HCT116 (cell line): ENCODE results near the gene KIF7. TPM values are rescaled to one million over a fixed set of nuclear protein-coding genes. Genes with fewer than 3 reads are reported as not detected.

ENCODE experiments used
- ATAC-seq: fragments of 200-7000 bp; cut with Tn5 transposase; 2 replicates; pipeline ENCODE4 v1.9.1; 2020; ENCODE audit warnings: mild to moderate bottlenecking, moderate library complexity
- BruUV-seq: library from RNA; stranded (reverse); fragments of 400-500 nt; replicated peaks from 2 replicates; lab custom pipeline; 2021; lab: Mats Ljungman, UMichigan
- CTCF ChIA-PET: fragments of 300-600 bp; sonication (Branson Sonifier 250); formaldehyde crosslinking; loops from one replicate; lab custom pipeline; 2021; ENCODE audit warnings: antibody characterized with exemption; lab: Charles Lee
- POLR2A ChIA-PET: fragments of 300-600, 350-600 bp; sonication (Branson Sonifier 250); formaldehyde crosslinking; loops from one replicate; lab custom pipeline; 2021; ENCODE audit warnings: antibody characterized with exemption; lab: Charles Lee
- RAD21 ChIA-PET, 2 experiments: fragments of 300-600 bp; sonication (Branson Sonifier 250); formaldehyde crosslinking; loops; one replicate each; lab custom pipeline; 2023; ENCODE audit warnings: low total read pairs in 2 of 2; ENCODE audit not compliant: uncharacterized antibody in 2 of 2, unreplicated experiment in 2 of 2, low non-redundant PET in 1 of 2; lab: Charles Lee
- DNase-seq: peaks from one replicate; pipeline ENCODE4 v3.0.0-alpha.2; 2010; ENCODE audit warnings: low read depth, low spot score
- H2AFZ ChIP-seq: fragments of 200-600 bp; shearing (Covaris generic), sonication (generic); 2 replicates; pipeline ENCODE4 v1.6.1; 2017; ENCODE audit warnings: low read depth, mixed run types, mixed read lengths, antibody characterized with exemption, low read length; ENCODE audit not compliant: poor library complexity, severe bottlenecking
- H3K27ac ChIP-seq: 2 replicates; pipeline ENCODE4 v1.5.1; 2012; ENCODE audit warnings: low read depth, low read length
- H3K27me3 ChIP-seq: fragments of 200-600 bp; sonication (generic); 2 replicates; pipeline ENCODE4 v1.6.1; 2016; ENCODE audit warnings: mixed run types, low read length, mixed read lengths; ENCODE audit not compliant: insufficient read depth
- H3K36me3 ChIP-seq, 2 experiments: fragments of 200-500 bp in 1 of 2; fragments of 200-600 bp in 1 of 2; sonication (Bioruptor generic) in 1 of 2; sonication (generic) in 1 of 2; 2 replicates each; pipeline versions ENCODE4 v1.5.1 to v1.6.1; 2014 to 2016; ENCODE audit warnings: low read length in 2 of 2, inconsistent platforms in 1 of 2, mixed read lengths in 1 of 2, mixed run types in 1 of 2; ENCODE audit not compliant: insufficient read depth in 2 of 2, control insufficient read depth in 1 of 2
- H3K4me1 ChIP-seq, 2 experiments: fragments of 200-600 bp in 1 of 2; sonication (generic) in 1 of 2; 2 replicates each; pipeline versions ENCODE4 v1.5.1 to v1.6.1; 2012 to 2017; ENCODE audit warnings: low read length in 2 of 2, inconsistent platforms in 1 of 2, mild to moderate bottlenecking in 1 of 2, mixed read lengths in 1 of 2, mixed run types in 1 of 2, moderate library complexity in 1 of 2; ENCODE audit not compliant: insufficient read depth in 2 of 2, control insufficient read depth in 1 of 2
- H3K4me2 ChIP-seq: fragments of 200-600 bp; sonication (generic); 2 replicates; pipeline ENCODE4 v1.6.1; 2017; ENCODE audit warnings: mixed run types, low read length, mixed read lengths
- H3K4me3 ChIP-seq, 2 experiments: fragments of 200-600 bp in 1 of 2; sonication (generic) in 1 of 2; replicated peaks in 1 of 2; 2 replicates each; pipeline ENCODE4 v1.5.1; 2011 to 2016; ENCODE audit warnings: low read length in 2 of 2, control low read depth in 1 of 2, low read depth in 1 of 2, mild to moderate bottlenecking in 1 of 2, mixed read lengths in 1 of 2, mixed run types in 1 of 2
- H3K79me2 ChIP-seq: fragments of 200-600 bp; sonication (generic); 2 replicates; pipeline ENCODE4 v1.6.1; 2017; ENCODE audit warnings: mild to moderate bottlenecking, mixed run types, low read length, moderate library complexity, mixed read lengths; ENCODE audit not compliant: insufficient read depth
- H3K9ac ChIP-seq: fragments of 200-600 bp; sonication (generic); 2 replicates; pipeline ENCODE4 v1.6.1; 2016; ENCODE audit warnings: low read length, mixed read lengths
- H3K9me2 ChIP-seq: fragments of 200-600 bp; sonication (generic), shearing (Covaris generic); 2 replicates; pipeline ENCODE4 v1.6.1; 2017; ENCODE audit warnings: mixed run types, mild to moderate bottlenecking, moderate library complexity; ENCODE audit not compliant: insufficient read depth
- H3K9me3 ChIP-seq, 2 experiments: fragments of 200-500 bp in 1 of 2; fragments of 200-600 bp in 1 of 2; sonication (Bioruptor generic) in 1 of 2; sonication (generic) in 1 of 2; 2 replicates each; pipeline ENCODE4 v1.6.1; 2014 to 2017; ENCODE audit warnings: low read length in 2 of 2, mixed read lengths in 2 of 2, inconsistent platforms in 1 of 2, low read depth in 1 of 2, mild to moderate bottlenecking in 1 of 2, mixed run types in 1 of 2, moderate library complexity in 1 of 2; ENCODE audit not compliant: control insufficient read depth in 1 of 2, insufficient read depth in 1 of 2
- H4K20me1 ChIP-seq: fragments of 200-600 bp; sonication (generic), shearing (Covaris generic); 2 replicates; pipeline ENCODE4 v1.6.1; 2017; ENCODE audit warnings: mixed run types, mild to moderate bottlenecking, moderate library complexity; ENCODE audit not compliant: insufficient read depth
- ATF3 ChIP-seq: IDR thresholded peaks from 2 replicates; pipeline ENCODE4 v1.6.1; 2012
- CEBPB ChIP-seq: IDR thresholded peaks from 2 replicates; pipeline ENCODE4 v1.6.1; 2012; ENCODE audit warnings: low read depth
- EGR1 ChIP-seq: IDR thresholded peaks from 2 replicates; pipeline ENCODE4 v1.6.1; 2012; ENCODE audit warnings: low read depth
- EZH2 ChIP-seq: fragments of 200-600 bp; sonication (generic); IDR thresholded peaks from 2 replicates; pipeline ENCODE4 v1.6.1; 2017; ENCODE audit warnings: antibody characterized with exemption, mixed run types
- FOSL1 ChIP-seq: IDR thresholded peaks from 2 replicates; pipeline ENCODE4 v1.6.1; 2012; ENCODE audit warnings: low read depth
- RAD21 ChIP-seq: IDR thresholded peaks from 2 replicates; pipeline ENCODE4 v1.6.1; 2012; ENCODE audit warnings: low read depth, mild to moderate bottlenecking
- REST ChIP-seq: IDR thresholded peaks from 2 replicates; pipeline ENCODE4 v1.6.1; 2012; ENCODE audit warnings: low read depth
- SIN3A ChIP-seq: IDR thresholded peaks from 2 replicates; pipeline ENCODE4 v1.6.1; 2012; ENCODE audit warnings: low read depth
- SP1 ChIP-seq: IDR thresholded peaks from 2 replicates; pipeline ENCODE4 v1.6.1; 2012; ENCODE audit warnings: low read depth
- TCF7L2 ChIP-seq: IDR thresholded peaks from 2 replicates; pipeline ENCODE4 v1.7.0; 2011; ENCODE audit warnings: borderline replicate concordance, inconsistent platforms; ENCODE audit not compliant: insufficient read depth, insufficient read length; ENCODE audit errors: extremely low read depth
- ZFX ChIP-seq: fragments of 450-650 bp; IDR thresholded peaks from 2 replicates; pipeline ENCODE4 v1.6.1; 2017
- ZNF274 ChIP-seq: fragments of 200-500 bp; sonication (Bioruptor generic); IDR thresholded peaks from 2 replicates; pipeline ENCODE4 v1.6.1; 2014; ENCODE audit warnings: mild to moderate bottlenecking, low read depth, low read length, inconsistent platforms
- intact Hi-C: fragments of 100-400 bp; cut with micrococcal nuclease; formaldehyde crosslinking; loops from 2 replicates; pipeline ENCODE4 v1.10.0; 2022
- total RNA-seq: library from RNA; stranded (reverse); gene quantifications from one replicate; pipeline ENCODE4 v1.2.1, GENCODE V29; 2021; ENCODE audit not compliant: unreplicated experiment

KIF7 gene
- total RNA-seq, 1 experiment from 2014 or later = 0.12 TPM

GRCh38 chr15:89680282-89680873 lies 25.1 kb upstream of the KIF7 start:
- no peak for TF ChIP-seq RAD21
- TF ChIP-seq FOSL1 = no peak
- no peak for TF ChIP-seq ZFX
- TF ChIP-seq ZNF274 = no peak
- TF ChIP-seq SIN3A = no peak
- TF ChIP-seq EZH2 = no peak
- TF ChIP-seq SP1 = no peak
- no peak for TF ChIP-seq TCF7L2
- no peak for TF ChIP-seq EGR1
- no peak for TF ChIP-seq REST
- TF ChIP-seq ATF3 = no peak
- TF ChIP-seq CEBPB = no peak
- Histone ChIP-seq H3K79me2 (no peaks in the 10 kb centered on the region), H3K36me3 (no peaks in the 10 kb centered on the region), H3K9ac (no peak overlapping the region), H3K9me2 (no peaks in the 10 kb centered on the region), H3K4me2 (no peak overlapping the region), H3K27ac (no peak overlapping the region), H3K9me3 (no peaks in the 10 kb centered on the region), H2AFZ (no peak overlapping the region), H3K4me3 (no peak overlapping the region), H3K4me1 (no peaks in the 10 kb centered on the region), H3K27me3 (no peaks in the 10 kb centered on the region), H4K20me1 (no peaks in the 10 kb centered on the region)
- ChIA-PET RAD21 (no interaction called here), POLR2A (no interaction called here), CTCF (no interaction called here)
- DNase-seq (no peak), ATAC-seq (no peak)
- intact Hi-C loops = no loop called here
- BruUV-seq = no TSS peak
